ENCODE measurements around the gene GPC5.

GRCh38 chr13:91978571-91978970, 580.1 kb downstream of the GPC5 start:
- TF ChIP-seq, protein P1, sequence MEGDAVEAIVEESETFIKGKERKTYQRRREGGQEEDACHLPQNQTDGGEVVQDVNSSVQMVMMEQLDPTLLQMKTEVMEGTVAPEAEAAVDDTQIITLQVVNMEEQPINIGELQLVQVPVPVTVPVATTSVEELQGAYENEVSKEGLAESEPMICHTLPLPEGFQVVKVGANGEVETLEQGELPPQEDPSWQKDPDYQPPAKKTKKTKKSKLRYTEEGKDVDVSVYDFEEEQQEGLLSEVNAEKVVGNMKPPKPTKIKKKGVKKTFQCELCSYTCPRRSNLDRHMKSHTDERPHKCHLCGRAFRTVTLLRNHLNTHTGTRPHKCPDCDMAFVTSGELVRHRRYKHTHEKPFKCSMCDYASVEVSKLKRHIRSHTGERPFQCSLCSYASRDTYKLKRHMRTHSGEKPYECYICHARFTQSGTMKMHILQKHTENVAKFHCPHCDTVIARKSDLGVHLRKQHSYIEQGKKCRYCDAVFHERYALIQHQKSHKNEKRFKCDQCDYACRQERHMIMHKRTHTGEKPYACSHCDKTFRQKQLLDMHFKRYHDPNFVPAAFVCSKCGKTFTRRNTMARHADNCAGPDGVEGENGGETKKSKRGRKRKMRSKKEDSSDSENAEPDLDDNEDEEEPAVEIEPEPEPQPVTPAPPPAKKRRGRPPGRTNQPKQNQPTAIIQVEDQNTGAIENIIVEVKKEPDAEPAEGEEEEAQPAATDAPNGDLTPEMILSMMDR (IDR thresholded peaks at IDR 0.05 in 2 of 3, conservative IDR thresholded peaks at IDR 0.05 in 1 of 3; ENCODE audit: insufficient read depth in 2 of 3, low read depth in 1 of 3, low read length in 3 of 3) = no peak
- TF ChIP-seq, protein P2, sequence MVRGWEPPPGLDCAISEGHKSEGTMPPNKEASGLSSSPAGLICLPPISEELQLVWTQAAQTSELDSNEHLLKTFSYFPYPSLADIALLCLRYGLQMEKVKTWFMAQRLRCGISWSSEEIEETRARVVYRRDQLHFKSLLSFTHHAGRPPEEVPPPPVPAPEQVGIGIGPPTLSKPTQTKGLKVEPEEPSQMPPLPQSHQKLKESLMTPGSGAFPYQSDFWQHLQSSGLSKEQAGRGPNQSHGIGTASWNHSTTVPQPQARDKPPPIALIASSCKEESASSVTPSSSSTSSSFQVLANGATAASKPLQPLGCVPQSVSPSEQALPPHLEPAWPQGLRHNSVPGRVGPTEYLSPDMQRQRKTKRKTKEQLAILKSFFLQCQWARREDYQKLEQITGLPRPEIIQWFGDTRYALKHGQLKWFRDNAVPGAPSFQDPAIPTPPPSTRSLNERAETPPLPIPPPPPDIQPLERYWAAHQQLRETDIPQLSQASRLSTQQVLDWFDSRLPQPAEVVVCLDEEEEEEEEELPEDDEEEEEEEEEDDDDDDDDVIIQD (CRISPR knock-in tag; IDR thresholded peaks at IDR 0.05) = no peak
- no peak for TF ChIP-seq NFYB (IDR thresholded peaks at IDR 0.05; ENCODE audit: extremely low read depth, insufficient read length)
- no peak for TF ChIP-seq KAT2B (IDR thresholded peaks at IDR 0.05; ENCODE audit: low read depth, low read length)
- TF ChIP-seq HNRNPH1 (optimal IDR thresholded peaks at IDR 0.05; ENCODE audit: low read depth, low read length) = no peak
- no peak for TF ChIP-seq ZFX (CRISPR knock-in tag; IDR thresholded peaks at IDR 0.05)
- no peak for TF ChIP-seq ZNF274 (IDR thresholded peaks at IDR 0.05; ENCODE audit: borderline replicate concordance, low read depth, low read length)
- TF ChIP-seq XRCC5 (IDR thresholded peaks at IDR 0.05; ENCODE audit: low read depth, low read length) = no peak
- no peak for TF ChIP-seq NR2C2 (CRISPR knock-in tag; IDR thresholded peaks at IDR 0.05)
- TF ChIP-seq NR2C2 (tag; IDR thresholded peaks at IDR 0.05) = no peak
- no peak for TF ChIP-seq TBP (optimal IDR thresholded peaks at IDR 0.05; ENCODE audit: low read depth, low read length)
